ENCODE data around the gene IKBKE. TPM values are rescaled to one million over a fixed set of nuclear protein-coding genes. Genes with fewer than 3 reads are reported as not detected.

The IKBKE gene
- total RNA-seq, 1 experiment from 2014 or later, result 6.6 TPM

- Histone ChIP-seq H4K8ac (replicated peaks; ENCODE audit: insufficient read length, low read depth, low read length) (no peak overlapping the region), H3K18ac (ENCODE audit: insufficient read length, low read depth, low read length) (no peak overlapping the region), H3K4ac (ENCODE audit: low read depth, low read length) (no peak overlapping the region), H3K27me3 (ENCODE audit: insufficient read depth, low read length) (no peaks in the 10 kb centered on the region), H3K9me3 (ENCODE audit: control insufficient read depth, low read depth, low read length) (no peaks in the 10 kb centered on the region), H3K4me1 (ENCODE audit: insufficient read depth, low read length) (no peaks in the 10 kb centered on the region), H3K4me2 (ENCODE audit: insufficient read depth, insufficient read length, low read length) (no peak overlapping the region), H3T11ph (ENCODE audit: low read length) (no peak overlapping the region), H3K79me1 (ENCODE audit: insufficient read depth, low read depth, low read length, poor library complexity, severe bottlenecking) (no peaks in the 10 kb centered on the region), H2BK12ac (ENCODE audit: insufficient read length, low read depth, low read length) (no peak overlapping the region), H2AFZ (ENCODE audit: low read length) (no peak overlapping the region), H2BK5ac (ENCODE audit: insufficient read length, low read length) (no peak overlapping the region), H4K91ac (ENCODE audit: insufficient read length, low read depth, low read length) (no peak overlapping the region), H3K56ac (ENCODE audit: insufficient read length, low read depth, low read length) (no peak overlapping the region), H2BK20ac (ENCODE audit: low read depth, low read length, poor library complexity, severe bottlenecking) (no peak overlapping the region), H3K14ac (ENCODE audit: insufficient read depth, low read length) (no peak overlapping the region), H4K20me1 (ENCODE audit: control insufficient read depth, insufficient read depth, insufficient read length) (no peaks in the 10 kb centered on the region), H4K5ac (ENCODE audit: insufficient read length, low read depth, low read length) (no peak overlapping the region), H2BK120ac (ENCODE audit: low read depth, low read length, poor library complexity, severe bottlenecking) (no peak overlapping the region), H3K27ac (ENCODE audit: insufficient read length, low read depth, low read length) (no peak overlapping the region), H3K23ac (ENCODE audit: insufficient read length, low read depth, low read length) (no peak overlapping the region), H3K79me2 (ENCODE audit: insufficient read depth, low read length) (no peaks in the 10 kb centered on the region), H3K9ac (ENCODE audit: extremely low read depth, insufficient read length, low read length) (no peak overlapping the region), H2BK15ac (ENCODE audit: low read depth, low read length) (no peak overlapping the region), H2AK5ac (ENCODE audit: insufficient read length, low read length) (no peak overlapping the region), H3K23me2 (ENCODE audit: insufficient read length, low read depth, low read length, poor library complexity, severe bottlenecking) (no peaks in the 10 kb centered on the region)
- H3K9me3 Mint-ChIP-seq, result no peaks in the 10 kb centered on the region
- no CpG with 5 or more reads among the region's 12 CpGs for whole genome bisulfite sequencing (ENCODE audit: extremely low coverage, insufficient read length, low lambda C conversion rate)
- no peak for TF ChIP-seq CTCF (conservative IDR thresholded peaks at IDR 0.05)
- no peak for DNase-seq
- H3K4me1 Mint-ChIP-seq, result peaks cover 0 to 4% of the 10 kb centered on the region in 2 experiments; a peak in 2 of 4 replicates
- H3K27ac Mint-ChIP-seq, result no peak overlapping the region
- peaks cover 0 to 2% (median 0%) of the 10 kb centered on the region in 3 experiments; a peak in 1 of 7 replicates for H3K36me3 Mint-ChIP-seq (ENCODE audit: insufficient read depth in 1 of 3, low read depth in 3 of 3)
- H3K4me3 Mint-ChIP-seq, result no peak overlapping the region
- H3K27me3 Mint-ChIP-seq (ENCODE audit: low read depth), result no peaks in the 10 kb centered on the region
Observed at GRCh38 chr1:206490771-206491405, 20.6 kb downstream of the IKBKE start.

Measured in H9 (cell line).